Neural progenitor cell (in vitro differentiated cells): Measurements from ENCODE around the gene EFHC2. TPM values are rescaled to one million over a fixed set of nuclear protein-coding genes. Genes with fewer than 3 reads are reported as not detected.

Source experiments
- DNase-seq: peaks from one replicate; pipeline ENCODE4 v3.0.0-alpha.2; 2016; ENCODE audit warnings: low spot score
- H2AFZ ChIP-seq: fragments of 200-600 bp; sonication (generic); replicated peaks from 2 replicates; pipeline ENCODE4 v1.6.1; 2016; ENCODE audit warnings: antibody characterized with exemption
- H3F3A ChIP-seq: fragments of 200-600 bp; sonication (generic); 2 replicates; pipeline ENCODE4 v1.6.1; 2016; ENCODE audit warnings: antibody characterized with exemption, low read depth
- H3K27ac ChIP-seq: fragments of 200-600 bp; sonication (generic); 2 replicates; pipeline ENCODE4 v1.5.1; 2016; ENCODE audit warnings: mild to moderate bottlenecking
- H3K27me3 ChIP-seq: fragments of 200-600 bp; sonication (generic); 2 replicates; pipeline ENCODE4 v1.6.1; 2016; ENCODE audit warnings: mild to moderate bottlenecking, moderate library complexity
- H3K36me3 ChIP-seq: fragments of 200-600 bp; sonication (generic); 2 replicates; pipeline ENCODE4 v1.5.1; 2016
- H3K4me1 ChIP-seq: fragments of 200-600 bp; sonication (generic); 2 replicates; pipeline ENCODE4 v1.6.1; 2016; ENCODE audit warnings: mixed run types
- H3K4me2 ChIP-seq: fragments of 200-600 bp; sonication (generic); 2 replicates; pipeline ENCODE4 v1.6.1; 2016
- H3K4me3 ChIP-seq: fragments of 200-600 bp; sonication (generic); 2 replicates; pipeline ENCODE4 v1.5.1; 2016
- H3K79me2 ChIP-seq: fragments of 200-600 bp; sonication (generic); 2 replicates; pipeline ENCODE4 v1.6.1; 2016; ENCODE audit warnings: low read depth
- H3K9ac ChIP-seq: fragments of 200-600 bp; sonication (generic); 2 replicates; pipeline ENCODE4 v1.6.1; 2016
- H3K9me3 ChIP-seq: fragments of 200-600 bp; sonication (generic); 2 replicates; pipeline ENCODE4 v1.5.1; 2016; ENCODE audit warnings: low read depth
- H4K20me1 ChIP-seq: fragments of 200-600 bp; sonication (generic); 2 replicates; pipeline ENCODE4 v1.6.1; 2016; ENCODE audit warnings: low read depth
- H3K27ac Mint-ChIP-seq: 3 replicates; pipeline ENCODE4 v1.8.0; 2021; ENCODE audit warnings: mixed read lengths
- H3K27me3 Mint-ChIP-seq: 2 replicates; pipeline ENCODE4 v1.8.0; 2022; ENCODE audit warnings: low read depth, mild to moderate bottlenecking, inconsistent platforms, moderate library complexity, mixed read lengths; ENCODE audit not compliant: insufficient read depth
- H3K36me3 Mint-ChIP-seq: 3 replicates; pipeline ENCODE4 v1.8.0; 2021; ENCODE audit warnings: mixed read lengths
- H3K4me1 Mint-ChIP-seq: 3 replicates; pipeline ENCODE4 v1.8.0; 2021; ENCODE audit warnings: mixed read lengths
- H3K4me3 Mint-ChIP-seq: 3 replicates; pipeline ENCODE4 v1.8.0; 2021; ENCODE audit warnings: mild to moderate bottlenecking, moderate library complexity, mixed read lengths
- H3K9me3 Mint-ChIP-seq: 3 replicates; pipeline ENCODE4 v1.8.0; 2020; ENCODE audit warnings: mixed read lengths
- EZH2 ChIP-seq: fragments of 200-600 bp; sonication (generic); IDR thresholded peaks from 2 replicates; pipeline ENCODE4 v1.6.1; 2017; ENCODE audit warnings: antibody characterized with exemption, mild to moderate bottlenecking, moderate library complexity
- EZH2phosphoT487 ChIP-seq: fragments of 200-600 bp; sonication (generic); IDR thresholded peaks from 2 replicates; pipeline ENCODE4 v1.6.1; 2017; ENCODE audit warnings: antibody characterized with exemption
- total RNA-seq: library from RNA; depleted of rRNA; stranded (reverse); fragments of >200 nt; gene quantifications from 2 replicates; pipeline ENCODE4 v1.2.3, GENCODE V29; 2015; ENCODE audit warnings: low replicate concordance
- TF ChIP-seq, protein P1 (sequence below): fragments of 200-600 bp; sonication (generic); IDR thresholded peaks from 2 replicates; pipeline ENCODE4 v1.5.1; 2017; ENCODE audit warnings: antibody characterized with exemption, mild to moderate bottlenecking

EFHC2 gene
- total RNA-seq, 1 donor from 2014 or later: 3.2 TPM

DNA sequence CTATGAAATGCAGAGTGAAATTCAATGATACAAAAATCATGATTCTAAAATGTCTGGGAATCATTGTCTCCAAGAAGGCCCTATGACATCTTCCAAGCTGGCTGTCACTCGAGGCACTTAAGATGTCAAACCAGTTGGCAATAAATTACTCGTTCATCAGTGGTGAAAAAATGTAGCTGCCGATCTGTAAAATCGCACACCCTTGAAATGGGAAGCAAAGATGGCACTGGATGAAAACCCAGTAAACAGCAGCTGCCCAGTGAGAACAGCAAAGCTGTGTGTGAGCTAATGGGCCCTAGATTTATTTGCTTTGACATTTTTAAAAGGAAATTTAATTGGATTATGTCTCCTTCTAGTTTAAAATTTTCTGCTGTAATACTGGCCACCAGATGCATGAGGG is 188.3 kb downstream of the EFHC2 start:
- no peak for DNase-seq
- no peak overlapping the region for H3K4me2 ChIP-seq
- Mint-ChIP-seq H3K4me3 (no peak overlapping the region), H3K27ac (no peak overlapping the region), H3K4me1 (peaks cover 10% of the 10 kb centered on the region), H3K9me3 (peaks cover 10% of the 10 kb centered on the region), H3K36me3 (no peaks in the 10 kb centered on the region), H3K27me3 (no peaks in the 10 kb centered on the region)
- no peaks in the 10 kb centered on the region for H3K36me3 ChIP-seq
- TF ChIP-seq EZH2 (no peak), EZH2phosphoT487 (no peak)
- TF ChIP-seq, protein P1, sequence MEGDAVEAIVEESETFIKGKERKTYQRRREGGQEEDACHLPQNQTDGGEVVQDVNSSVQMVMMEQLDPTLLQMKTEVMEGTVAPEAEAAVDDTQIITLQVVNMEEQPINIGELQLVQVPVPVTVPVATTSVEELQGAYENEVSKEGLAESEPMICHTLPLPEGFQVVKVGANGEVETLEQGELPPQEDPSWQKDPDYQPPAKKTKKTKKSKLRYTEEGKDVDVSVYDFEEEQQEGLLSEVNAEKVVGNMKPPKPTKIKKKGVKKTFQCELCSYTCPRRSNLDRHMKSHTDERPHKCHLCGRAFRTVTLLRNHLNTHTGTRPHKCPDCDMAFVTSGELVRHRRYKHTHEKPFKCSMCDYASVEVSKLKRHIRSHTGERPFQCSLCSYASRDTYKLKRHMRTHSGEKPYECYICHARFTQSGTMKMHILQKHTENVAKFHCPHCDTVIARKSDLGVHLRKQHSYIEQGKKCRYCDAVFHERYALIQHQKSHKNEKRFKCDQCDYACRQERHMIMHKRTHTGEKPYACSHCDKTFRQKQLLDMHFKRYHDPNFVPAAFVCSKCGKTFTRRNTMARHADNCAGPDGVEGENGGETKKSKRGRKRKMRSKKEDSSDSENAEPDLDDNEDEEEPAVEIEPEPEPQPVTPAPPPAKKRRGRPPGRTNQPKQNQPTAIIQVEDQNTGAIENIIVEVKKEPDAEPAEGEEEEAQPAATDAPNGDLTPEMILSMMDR: no peak
- no peak overlapping the region for H2AFZ ChIP-seq
- no peaks in the 10 kb centered on the region for H4K20me1 ChIP-seq
- H3K79me2 ChIP-seq: no peaks in the 10 kb centered on the region
- H3K27me3 ChIP-seq: no peaks in the 10 kb centered on the region
- H3K9me3 ChIP-seq: no peaks in the 10 kb centered on the region
- peaks cover 14% of the 10 kb centered on the region for H3K4me1 ChIP-seq
- H3K4me3 ChIP-seq: no peak overlapping the region
- H3K27ac ChIP-seq: no peak overlapping the region
- H3K9ac ChIP-seq: no peak overlapping the region
- no peaks in the 10 kb centered on the region for H3F3A ChIP-seq

DNA sequence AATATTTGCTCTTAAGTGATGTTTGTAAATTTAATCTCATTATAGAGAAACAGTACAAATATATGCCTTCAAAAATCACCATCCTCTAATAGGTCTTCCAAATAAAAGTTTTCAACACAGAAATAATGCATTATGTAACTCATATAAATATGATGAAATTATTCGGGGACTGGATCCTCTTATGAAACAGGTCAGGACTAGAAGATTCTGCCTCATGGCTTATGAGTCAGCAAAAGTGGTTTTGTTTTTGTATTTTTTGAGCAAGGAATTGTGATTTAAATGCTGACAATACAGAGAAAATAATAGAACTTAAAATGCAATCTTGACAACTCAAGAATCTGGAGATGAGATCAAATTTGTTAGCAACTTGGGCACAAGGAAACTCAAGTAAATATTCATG is 190.6 kb downstream of the EFHC2 start:
- no peak overlapping the region for H3K4me3 Mint-ChIP-seq
- Histone ChIP-seq H4K20me1 (no peaks in the 10 kb centered on the region), H3K4me1 (peaks cover 14% of the 10 kb centered on the region), H3K9me3 (peaks cover 1% of the 10 kb centered on the region), H3K36me3 (no peaks in the 10 kb centered on the region), H3K79me2 (no peaks in the 10 kb centered on the region), H2AFZ (no peak overlapping the region), H3K4me2 (peak overlapping the region; percentile 16), H3F3A (no peaks in the 10 kb centered on the region), H3K27me3 (no peaks in the 10 kb centered on the region), H3K9ac (no peak overlapping the region), H3K4me3 (no peak overlapping the region), H3K27ac (no peak overlapping the region)
- no peaks in the 10 kb centered on the region for H3K36me3 Mint-ChIP-seq
- H3K27ac Mint-ChIP-seq: no peak overlapping the region
- no peaks in the 10 kb centered on the region for H3K27me3 Mint-ChIP-seq
- H3K4me1 Mint-ChIP-seq: peaks cover 8% of the 10 kb centered on the region
- H3K9me3 Mint-ChIP-seq: peaks cover 10% of the 10 kb centered on the region
- no peak for DNase-seq
- TF ChIP-seq EZH2phosphoT487 (no peak), EZH2 (no peak)
- TF ChIP-seq, protein P1: no peak

DNA sequence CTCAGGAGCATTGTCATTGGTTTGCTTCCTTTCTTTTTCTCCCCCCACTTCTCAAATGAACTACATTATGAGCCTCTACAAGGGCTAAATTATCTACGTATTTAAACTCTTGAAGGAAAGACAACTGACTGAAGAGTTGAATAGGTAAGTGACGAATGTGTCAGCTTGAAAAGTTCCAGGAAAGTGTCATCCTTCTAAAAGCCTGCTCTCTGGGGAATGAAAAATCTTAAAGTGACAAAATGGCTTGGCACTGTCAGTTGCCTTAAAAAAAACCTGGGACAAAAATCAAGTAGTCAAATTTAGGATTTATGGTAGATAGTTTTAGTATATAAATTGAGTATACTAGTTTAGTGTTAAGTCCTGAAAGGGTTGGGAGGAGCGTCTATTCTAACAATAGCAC is 196.3 kb downstream of the EFHC2 start:
- H3K9me3 ChIP-seq: peaks cover 6% of the 10 kb centered on the region
- no peaks in the 10 kb centered on the region for H3F3A ChIP-seq
- Mint-ChIP-seq H3K4me1 (peaks cover 20% of the 10 kb centered on the region), H3K27me3 (no peaks in the 10 kb centered on the region), H3K4me3 (no peak overlapping the region), H3K36me3 (no peaks in the 10 kb centered on the region), H3K27ac (no peak overlapping the region), H3K9me3 (peaks cover 7% of the 10 kb centered on the region)
- H3K79me2 ChIP-seq: no peaks in the 10 kb centered on the region
- no peak overlapping the region for H3K9ac ChIP-seq
- H3K4me1 ChIP-seq: peaks cover 14% of the 10 kb centered on the region
- no peak overlapping the region for H2AFZ ChIP-seq
- no peak for TF ChIP-seq EZH2
- no peak for TF ChIP-seq EZH2phosphoT487
- TF ChIP-seq, protein P1: no peak
- H3K36me3 ChIP-seq: no peaks in the 10 kb centered on the region
- no peak overlapping the region for H3K4me3 ChIP-seq
- no peaks in the 10 kb centered on the region for H4K20me1 ChIP-seq
- H3K4me2 ChIP-seq: no peak overlapping the region
- no peaks in the 10 kb centered on the region for H3K27me3 ChIP-seq
- H3K27ac ChIP-seq: no peak overlapping the region
- no peak for DNase-seq
